Lower lobe of right lung (tissue), 2 donors: ENCODE results near the gene CDC37L1. TPM values are rescaled to one million over a fixed set of nuclear protein-coding genes. Genes with fewer than 3 reads are reported as not detected.

Source experiments
- ATAC-seq, 2 donors: fragments of 200-7000 bp; cut with Tn5 transposase; one replicate each; pipeline ENCODE4 v1.9.1; 2020 to 2022; ENCODE audit warnings: mild to moderate bottlenecking in 2 of 2, moderate library complexity in 2 of 2
- DNase-seq: peaks from one replicate; pipeline ENCODE4 v3.0.0-alpha.2; 2020
- H3K27ac ChIP-seq: fragments of 200-600 bp; one replicate; pipeline ENCODE4 v1.8.0; 2022
- H3K27me3 ChIP-seq: fragments of 200-600 bp; one replicate; pipeline ENCODE4 v1.8.0; 2022; ENCODE audit warnings: low read depth
- H3K36me3 ChIP-seq: fragments of 200-600 bp; one replicate; pipeline ENCODE4 v1.8.0; 2022; ENCODE audit warnings: mild to moderate bottlenecking
- H3K4me1 ChIP-seq: fragments of 200-600 bp; one replicate; pipeline ENCODE4 v1.8.0; 2022
- H3K4me3 ChIP-seq: fragments of 200-600 bp; one replicate; pipeline ENCODE4 v1.8.0; 2022; ENCODE audit warnings: mild to moderate bottlenecking
- H3K9me3 ChIP-seq: fragments of 200-600 bp; one replicate; pipeline ENCODE4 v1.8.0; 2022
- CTCF ChIP-seq: fragments of 200-600 bp; IDR thresholded peaks from one replicate; pipeline ENCODE4 v1.8.0; 2022; ENCODE audit warnings: antibody characterized with exemption, mild to moderate bottlenecking
- intact Hi-C: fragments of 100-400 bp; cut with DNase I; formaldehyde crosslinking; loops from one replicate; pipeline ENCODE4 v1.11.0; 2022
- total RNA-seq: library from RNA; stranded (reverse); fragmentation: NEBNext Ultra II Directional; extraction: Animal tissue kit (Norgen Biotek cat#: 25700); gene quantifications from one replicate; pipeline ENCODE4 v1.2.1, GENCODE V29; 2021
- donor health status: DM: no; HTN: yes; CAD: no; lungs with severe emphysema.

Gene CDC37L1
- total RNA-seq, 1 donor from 2014 or later = 14.3 TPM

GRCh38 chr9:4689687-4690104 lies 10.3 kb downstream of the CDC37L1 start:
- H3K4me1 ChIP-seq = peaks cover 19% of the 10 kb centered on the region
- intact Hi-C loops = no loop called here
- DNase-seq (no peak), ATAC-seq (peak; percentile 35 to 75)
- H3K36me3 ChIP-seq = peaks cover 64% of the 10 kb centered on the region
- H3K4me3 ChIP-seq = no peak overlapping the region
- no peak overlapping the region for H3K27ac ChIP-seq
- no peak for TF ChIP-seq CTCF
- no peaks in the 10 kb centered on the region for H3K27me3 ChIP-seq
- H3K9me3 ChIP-seq = no peaks in the 10 kb centered on the region

GRCh38 chr9:4690144-4690543 lies 10.8 kb downstream of the CDC37L1 start:
- Histone ChIP-seq H3K4me3 (no peak overlapping the region), H3K27ac (no peak overlapping the region), H3K9me3 (no peaks in the 10 kb centered on the region), H3K27me3 (no peaks in the 10 kb centered on the region), H3K36me3 (peaks cover 60% of the 10 kb centered on the region), H3K4me1 (peaks cover 19% of the 10 kb centered on the region)
- no peak for TF ChIP-seq CTCF
- DNase-seq (no peak), ATAC-seq (no peak)
- intact Hi-C loops = no loop called here

- Histone ChIP-seq H3K27me3 (no peaks in the 10 kb centered on the region), H3K36me3 (peaks cover 44% of the 10 kb centered on the region), H3K27ac (no peak overlapping the region), H3K4me1 (peaks cover 19% of the 10 kb centered on the region), H3K4me3 (no peak overlapping the region), H3K9me3 (no peaks in the 10 kb centered on the region)
- no peak for ATAC-seq
- no peak for DNase-seq
- no peak for TF ChIP-seq CTCF
- intact Hi-C loops = no loop called here
Measured at GRCh38 chr9:4691795-4692194, 12.4 kb downstream of the CDC37L1 start.

GRCh38 chr9:4700091-4700490 lies 20.7 kb downstream of the CDC37L1 start:
- intact Hi-C loops = no loop called here
- peak in 1 of 2 donors; percentile 45 for ATAC-seq
- no peak overlapping the region for H3K27ac ChIP-seq
- DNase-seq = no peak
- H3K4me1 ChIP-seq = no peaks in the 10 kb centered on the region
- peaks cover 76% of the 10 kb centered on the region for H3K36me3 ChIP-seq
- TF ChIP-seq CTCF = no peak
- H3K9me3 ChIP-seq = no peaks in the 10 kb centered on the region
- H3K27me3 ChIP-seq = no peaks in the 10 kb centered on the region
- no peak overlapping the region for H3K4me3 ChIP-seq

- Histone ChIP-seq H3K27ac (no peak overlapping the region), H3K4me3 (no peak overlapping the region), H3K27me3 (no peaks in the 10 kb centered on the region), H3K4me1 (no peaks in the 10 kb centered on the region), H3K9me3 (no peaks in the 10 kb centered on the region), H3K36me3 (peaks cover 82% of the 10 kb centered on the region)
- no peak for ATAC-seq
- DNase-seq = no peak
- no peak for TF ChIP-seq CTCF
- intact Hi-C loops = no loop called here
Measured at GRCh38 chr9:4700932-4701331, 21.6 kb downstream of the CDC37L1 start.

GRCh38 chr9:4701526-4701925 lies 22.2 kb downstream of the CDC37L1 start:
- intact Hi-C loops = no loop called here
- peaks cover 88% of the 10 kb centered on the region for H3K36me3 ChIP-seq
- H3K4me3 ChIP-seq = no peak overlapping the region
- ATAC-seq = no peak
- H3K27me3 ChIP-seq = no peaks in the 10 kb centered on the region
- no peak for DNase-seq
- no peaks in the 10 kb centered on the region for H3K9me3 ChIP-seq
- no peak for TF ChIP-seq CTCF
- no peaks in the 10 kb centered on the region for H3K4me1 ChIP-seq
- H3K27ac ChIP-seq = no peak overlapping the region
